HG02943 (cell line): ENCODE measurements around the gene PROSER3.
"Not testable (repeated sequence)": the region's sequence is repeated elsewhere in the genome, so short reads cannot be mapped to it uniquely, and the experiment has no call there.

Experiments
- ATAC-seq: cut with Tn5 transposase; IDR thresholded peaks from one replicate; pipeline ENCODE4 v1.9.1; 2021; ENCODE audit warnings: mild to moderate bottlenecking, low read depth, moderate library complexity; ENCODE audit not compliant: unreplicated experiment

PROSER3 gene

GRCh38 chr19:35788205-35788960 is 30.4 kb downstream of the PROSER3 start:
- no peak for ATAC-seq

GRCh38 chr19:35789195-35789977 is 31.4 kb downstream of the PROSER3 start:
- ATAC-seq: no peak

DNA sequence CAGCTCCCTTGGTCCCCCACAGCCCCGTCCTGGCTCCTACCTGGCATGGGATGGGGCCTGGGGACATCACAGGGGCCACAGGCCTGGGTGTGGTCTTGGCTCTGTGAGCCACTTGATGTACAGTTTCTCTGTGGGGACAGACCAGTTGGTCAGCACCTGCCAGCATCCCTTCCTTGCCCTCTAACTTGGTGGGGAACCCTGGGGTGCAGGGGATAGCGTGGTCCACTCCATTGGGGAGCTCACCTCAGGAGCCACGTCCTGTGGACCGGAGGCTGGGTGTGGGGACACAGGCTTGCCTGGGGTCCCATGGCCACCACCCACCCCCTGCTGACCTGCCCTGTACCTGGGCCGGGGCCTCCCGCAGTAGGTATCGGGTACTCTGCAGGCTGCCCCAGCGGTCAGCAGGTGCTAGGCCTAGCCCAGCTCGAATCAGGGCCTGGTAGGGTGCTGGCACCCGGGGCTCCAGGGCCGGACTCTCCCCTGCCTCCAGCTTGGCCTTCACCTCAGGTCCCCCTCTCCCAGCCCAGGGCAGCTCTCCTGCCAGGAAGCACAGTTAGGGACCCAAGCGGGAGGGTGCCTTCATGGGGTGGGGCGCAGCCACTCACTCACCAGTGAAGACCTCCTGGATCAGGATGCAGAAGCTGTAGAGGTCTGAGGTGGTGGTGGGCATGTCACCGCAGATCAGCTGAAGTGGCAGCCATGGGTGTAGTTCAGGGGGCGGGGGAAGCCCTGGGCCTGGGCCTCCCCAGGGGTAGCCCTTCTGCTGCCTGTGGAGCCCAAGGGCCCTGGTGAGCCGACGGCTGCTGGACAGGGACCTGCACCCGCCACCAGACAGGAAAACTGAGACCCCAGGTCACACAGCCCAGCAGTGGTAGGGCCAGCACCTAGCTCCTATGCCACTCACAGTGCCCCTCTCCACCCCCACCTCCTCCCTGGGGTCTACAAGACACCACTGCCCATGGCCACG is 32.3 kb downstream of the PROSER3 start:
- no peak for ATAC-seq

DNA sequence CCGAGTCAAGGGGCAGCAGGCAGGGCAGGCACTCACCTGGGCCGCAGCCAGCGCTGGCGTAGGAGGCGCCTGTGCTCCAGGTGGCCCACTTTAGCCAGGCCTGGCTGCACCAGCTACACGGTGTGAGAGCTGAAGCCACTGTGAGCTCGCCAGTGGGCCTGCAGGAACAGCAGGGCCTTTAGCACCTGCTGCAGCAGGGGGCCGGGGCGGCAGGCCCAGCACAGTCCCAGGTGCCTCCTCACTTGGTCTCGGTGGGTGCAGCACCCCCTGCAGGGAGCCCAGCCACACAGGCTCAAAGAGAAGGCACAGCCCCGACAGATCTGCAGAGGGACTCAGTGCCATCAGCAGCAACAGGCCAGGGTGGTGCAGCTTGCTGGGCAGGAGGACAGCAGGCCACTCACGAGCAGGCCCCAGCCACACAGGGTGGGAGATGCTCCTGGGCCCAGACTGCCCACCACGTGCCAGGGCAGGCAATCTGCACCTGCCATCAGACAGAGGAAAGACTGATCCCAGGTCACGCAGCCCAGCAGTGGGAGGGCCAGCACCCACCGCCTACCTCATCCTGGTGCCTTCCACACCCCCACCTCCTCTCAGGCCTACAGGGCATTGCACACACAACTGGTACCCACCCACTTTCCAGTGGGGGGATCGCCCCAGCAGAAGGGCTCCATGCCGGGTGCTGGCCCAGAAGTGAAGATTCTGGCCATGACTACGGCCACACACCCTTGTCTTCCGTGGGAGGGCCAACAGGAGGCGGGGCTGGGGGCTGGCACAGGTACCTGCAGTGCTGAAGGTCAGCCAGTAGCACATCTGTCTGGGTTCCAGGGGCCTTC is 33.2 kb downstream of the PROSER3 start:
- no peak for ATAC-seq

DNA sequence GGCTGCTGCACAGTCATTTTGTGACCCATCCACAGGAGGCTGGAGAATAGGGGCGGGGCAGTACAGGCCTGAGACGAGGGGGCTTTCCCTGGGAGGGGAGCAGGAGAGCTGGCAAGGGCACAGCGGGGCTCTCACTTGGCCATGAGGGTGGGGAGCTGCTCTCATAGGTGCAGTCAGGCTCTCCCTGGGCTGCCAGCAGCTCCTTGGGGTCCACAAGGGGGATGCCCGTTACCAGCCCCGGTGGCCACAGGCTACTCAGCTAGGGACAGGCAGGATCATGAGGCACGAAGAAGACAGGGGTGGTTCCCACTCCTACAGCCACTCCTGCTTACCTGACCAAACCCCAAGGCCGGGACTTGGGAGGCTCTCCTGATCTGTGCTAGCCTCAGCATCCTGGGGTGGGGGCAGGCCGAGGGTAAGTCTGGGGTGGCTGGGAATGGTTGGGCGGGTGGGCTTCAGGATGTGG is 33.9 kb downstream of the PROSER3 start:
- ATAC-seq: no peak

DNA sequence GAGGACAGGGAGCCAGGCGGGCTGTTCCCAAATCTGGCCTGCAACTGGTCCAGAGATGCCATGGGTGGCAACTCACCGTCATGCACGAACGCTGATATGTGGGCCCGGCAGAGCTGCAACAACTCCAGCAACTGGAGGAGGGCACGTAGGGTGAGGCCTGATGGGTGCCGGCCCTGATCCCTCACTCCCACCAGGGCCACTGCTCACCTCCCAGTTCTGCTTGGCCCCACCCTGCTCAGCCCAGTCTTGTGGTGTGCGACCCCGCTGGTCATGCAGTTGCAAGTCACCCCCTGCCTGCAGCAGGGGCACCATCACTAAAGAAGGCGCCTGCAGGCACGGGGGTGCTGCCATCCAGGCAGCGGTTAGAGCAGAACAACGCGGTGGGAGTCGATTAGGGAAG is 34.3 kb downstream of the PROSER3 start:
- ATAC-seq: no peak

GRCh38 chr19:35792888-35793287 is 34.9 kb downstream of the PROSER3 start:
- no peak for ATAC-seq

- ATAC-seq: no peak
Observed at GRCh38 chr19:35793381-35794165, 35.6 kb downstream of the PROSER3 start.

DNA sequence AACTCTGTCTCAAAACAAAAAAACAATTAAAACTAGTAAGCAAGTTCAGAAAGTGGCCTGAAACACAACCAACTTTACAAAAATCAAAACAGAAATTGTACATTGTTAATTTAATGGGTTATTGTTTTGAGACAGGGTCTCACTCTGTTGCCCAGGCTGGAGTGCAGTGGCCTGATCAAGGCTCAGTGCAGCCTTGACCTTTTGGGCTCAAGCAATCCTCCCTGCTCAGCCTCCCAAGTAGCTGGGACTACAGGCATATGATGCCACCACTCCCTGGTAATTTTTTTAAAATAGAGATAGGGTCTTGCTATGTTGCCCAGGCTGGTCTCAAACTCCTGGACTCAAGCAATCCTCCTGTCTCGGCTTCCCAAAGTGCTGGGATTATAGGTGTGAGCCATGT is 37.6 kb downstream of the PROSER3 start:
- ATAC-seq: not testable (repeated sequence)

GRCh38 chr19:35796645-35797542 is 38.9 kb downstream of the PROSER3 start:
- no peak for ATAC-seq

DNA sequence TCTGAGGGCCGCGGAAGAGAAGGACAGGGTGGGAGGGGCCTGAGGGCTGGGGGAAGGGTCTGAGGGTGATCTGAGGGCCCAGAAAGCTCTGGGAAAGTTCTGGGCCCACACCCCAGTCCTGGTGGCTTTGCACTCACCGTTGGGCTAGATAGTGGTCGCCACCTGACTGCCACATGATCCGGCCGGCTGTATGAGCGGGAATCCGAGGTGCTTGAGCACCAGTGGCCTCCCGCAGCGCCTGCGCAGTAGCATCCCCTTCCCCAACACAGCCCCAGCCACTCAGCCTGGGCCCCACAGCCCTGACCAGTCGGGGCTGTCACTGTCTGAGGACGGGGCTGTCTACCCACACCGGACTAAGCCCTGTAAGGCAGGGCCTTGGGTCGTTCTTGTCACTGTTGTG is 39.7 kb downstream of the PROSER3 start:
- no peak for ATAC-seq

GRCh38 chr19:35801828-35802227 is 43.9 kb downstream of the PROSER3 start:
- ATAC-seq: no peak

DNA sequence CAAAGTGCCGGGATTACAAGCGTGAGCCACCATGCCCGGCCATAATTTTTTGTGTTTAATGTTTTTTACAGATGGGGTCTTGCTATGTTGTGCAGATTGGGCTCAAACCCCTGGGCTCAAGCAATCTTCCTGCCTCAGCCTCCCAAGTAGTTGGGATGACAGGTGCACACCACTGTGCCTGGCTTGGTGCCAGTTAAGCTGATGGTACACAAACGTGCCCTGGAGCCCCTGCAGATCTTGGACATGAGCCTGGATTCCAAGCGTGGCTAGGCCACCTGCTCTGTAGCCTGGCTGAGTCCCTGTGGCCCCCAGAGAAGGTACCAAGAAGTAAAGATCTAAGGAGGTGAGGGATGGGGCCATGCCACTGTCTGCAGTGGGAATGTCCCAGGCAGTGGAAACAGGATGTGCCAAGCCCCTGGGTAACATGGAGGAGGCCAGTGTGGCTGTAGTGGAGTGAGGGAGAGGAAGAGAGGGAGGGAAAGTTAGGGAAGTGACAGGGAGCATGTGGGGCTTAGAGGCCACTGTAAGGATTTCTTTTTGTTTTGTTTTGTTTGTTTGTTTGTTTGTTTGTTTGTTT is 47.6 kb downstream of the PROSER3 start:
- no peak for ATAC-seq

DNA sequence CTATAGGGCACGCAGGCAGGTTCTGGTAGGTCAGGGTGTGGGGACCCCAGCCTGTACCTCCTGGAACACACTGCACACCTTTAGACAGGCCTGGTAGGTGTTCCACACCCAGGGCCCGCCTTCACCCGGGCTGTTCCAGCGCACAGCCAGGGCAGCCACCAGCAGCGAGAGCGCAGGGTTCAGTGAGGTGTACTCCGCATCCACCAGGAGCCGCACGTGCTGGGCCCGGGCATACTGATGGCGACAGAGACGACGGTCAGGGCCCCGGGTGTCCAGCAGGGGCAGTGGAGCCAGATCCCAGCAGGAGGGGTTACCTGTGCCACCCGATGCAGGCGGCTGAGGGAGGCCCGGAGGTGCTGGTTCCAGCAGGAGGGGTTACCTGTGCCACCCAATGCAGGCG is 48.6 kb downstream of the PROSER3 start:
- no peak for ATAC-seq

GRCh38 chr19:35807633-35808032 is 49.7 kb downstream of the PROSER3 start:
- no peak for ATAC-seq

- no peak for ATAC-seq
Observed at GRCh38 chr19:35811317-35812219, 53.6 kb downstream of the PROSER3 start.
